Vagina (tissue), 2 donors: ENCODE measurements around the gene TRIP13. TPM values are rescaled to one million over a fixed set of nuclear protein-coding genes. Genes with fewer than 3 reads are reported as not detected.
"Not testable (repeated sequence)": the region's sequence is repeated elsewhere in the genome, so short reads cannot be mapped to it uniquely, and the experiment has no call there.

Experiments
- DNase-seq, 2 donors: peaks; one replicate each; pipeline ENCODE4 v3.0.0-alpha.2; 2017; ENCODE audit errors: extremely low spot score in 2 of 2
- H3K27ac ChIP-seq: fragments of 200-600 bp; sonication (generic); one replicate; pipeline ENCODE4 v1.5.1; 2019
- H3K27me3 ChIP-seq: fragments of 200-600 bp; sonication (generic); one replicate; pipeline ENCODE4 v1.5.1; 2019
- H3K36me3 ChIP-seq, 2 donors: fragments of 200-600 bp; sonication (generic); one replicate each; pipeline ENCODE4 v1.5.1; 2017 to 2019
- H3K4me1 ChIP-seq: fragments of 200-600 bp; sonication (generic); one replicate; pipeline ENCODE4 v1.5.1; 2019
- H3K4me3 ChIP-seq, 2 donors: fragments of 200-600 bp; sonication (generic); 1 replicate in 1 of 2; 2 replicates in 1 of 2; pipeline ENCODE4 v1.5.1; 2016 to 2019
- H3K9me3 ChIP-seq: fragments of 200-600 bp; sonication (generic); one replicate; pipeline ENCODE4 v1.5.1; 2019
- CTCF ChIP-seq, 3 experiments: fragments of 450-650 bp in 2 of 3; fragments of 200-600 bp in 1 of 3; sonication (generic) in 1 of 3; IDR thresholded peaks; one replicate each; pipeline ENCODE4 v1.5.1; 2017 to 2019; ENCODE audit warnings: antibody characterized with exemption in 3 of 3, mild to moderate bottlenecking in 2 of 3, moderate library complexity in 2 of 3
- POLR2A ChIP-seq, 2 donors: fragments of 450-650 bp; IDR thresholded peaks; one replicate each; pipeline ENCODE4 v1.6.1; 2017; ENCODE audit warnings: antibody characterized with exemption in 2 of 2, mild to moderate bottlenecking in 2 of 2, moderate library complexity in 2 of 2
- intact Hi-C: fragments of 100-400 bp; cut with DNase I; formaldehyde crosslinking; loops from one replicate; pipeline ENCODE4 v1.15.1; 2023
- total RNA-seq: library from RNA; depleted of rRNA; stranded (reverse); fragments of >200 nt; gene quantifications from one replicate; pipeline ENCODE4 v1.2.3, GENCODE V29; 2016

The TRIP13 gene
- 3.7 TPM for total RNA-seq

- Histone ChIP-seq H3K27ac (peak within 1 kb of the TSS; percentile 76), H3K4me3 (peak within 1 kb of the TSS; percentile 94 to 99), H3K4me1 (peaks cover 22% of the 10 kb centered on the region), H3K9me3 (no peaks in the 10 kb centered on the region), H3K27me3 (no peaks in the 10 kb centered on the region), H3K36me3 (peaks cover 0 to 34% of the 10 kb centered on the region in 2 donors)
- intact Hi-C loops, result no loop called here
- no peak for TF ChIP-seq POLR2A (IDR thresholded peaks at IDR 0.05)
- TF ChIP-seq CTCF (IDR thresholded peaks at IDR 0.05), result no peak
- no peak for DNase-seq
These were observed at the start of gene TRIP13, which contains the start of gene BRD9 for GRCh38 chr5:892394-893136. TSS of gene TRIP13 (plus strand) at chr5:892884. CDS start at chr5:892999, 115 bp downstream. TSS of gene BRD9 (minus strand) at chr5:892801. CDS start at chr5:892657, 144 bp downstream.

- H3K4me3 ChIP-seq, H3K27me3 ChIP-seq, H3K4me1 ChIP-seq, H3K36me3 ChIP-seq, H3K9me3 ChIP-seq, DNase-seq, intact Hi-C loops, H3K27ac ChIP-seq: not testable (repeated sequence)
These were observed 49.3 kb upstream of the TRIP13 start for GRCh38 chr5:843371-843770.

GRCh38 chr5:843926-844325 is 48.8 kb upstream of the TRIP13 start:
- H3K4me1 ChIP-seq, H3K36me3 ChIP-seq, H3K27ac ChIP-seq, H3K27me3 ChIP-seq, H3K4me3 ChIP-seq, DNase-seq, H3K9me3 ChIP-seq, intact Hi-C loops: not testable (repeated sequence)

GRCh38 chr5:844426-844825 is 48.3 kb upstream of the TRIP13 start:
- H3K4me1 ChIP-seq, DNase-seq, H3K27me3 ChIP-seq, H3K36me3 ChIP-seq, H3K4me3 ChIP-seq, H3K9me3 ChIP-seq, intact Hi-C loops, H3K27ac ChIP-seq: not testable (repeated sequence)

- H3K27ac ChIP-seq, H3K4me3 ChIP-seq, H3K36me3 ChIP-seq, intact Hi-C loops, DNase-seq, H3K9me3 ChIP-seq, H3K4me1 ChIP-seq, H3K27me3 ChIP-seq: not testable (repeated sequence)
These were observed 47.5 kb upstream of the TRIP13 start for GRCh38 chr5:845031-845675.

- DNase-seq, H3K4me3 ChIP-seq, H3K9me3 ChIP-seq, H3K4me1 ChIP-seq, intact Hi-C loops, H3K27me3 ChIP-seq, H3K27ac ChIP-seq, H3K36me3 ChIP-seq: not testable (repeated sequence)
These were observed 46.7 kb upstream of the TRIP13 start for GRCh38 chr5:845676-846601.

- H3K4me3 ChIP-seq, H3K9me3 ChIP-seq, H3K36me3 ChIP-seq, DNase-seq, H3K27me3 ChIP-seq, H3K27ac ChIP-seq, intact Hi-C loops, H3K4me1 ChIP-seq: not testable (repeated sequence)
These were observed 46.0 kb upstream of the TRIP13 start for GRCh38 chr5:846602-847091.

GRCh38 chr5:847212-847611 is 45.5 kb upstream of the TRIP13 start:
- H3K27ac ChIP-seq, H3K4me1 ChIP-seq, H3K36me3 ChIP-seq, H3K27me3 ChIP-seq, H3K4me3 ChIP-seq, intact Hi-C loops, DNase-seq, H3K9me3 ChIP-seq: not testable (repeated sequence)

GRCh38 chr5:847736-848135 is 44.9 kb upstream of the TRIP13 start:
- H3K4me1 ChIP-seq, H3K9me3 ChIP-seq, DNase-seq, intact Hi-C loops, H3K27ac ChIP-seq, H3K36me3 ChIP-seq, H3K27me3 ChIP-seq, H3K4me3 ChIP-seq: not testable (repeated sequence)
